ENCODE results near the gene ERC2.

Gene ERC2

DNA sequence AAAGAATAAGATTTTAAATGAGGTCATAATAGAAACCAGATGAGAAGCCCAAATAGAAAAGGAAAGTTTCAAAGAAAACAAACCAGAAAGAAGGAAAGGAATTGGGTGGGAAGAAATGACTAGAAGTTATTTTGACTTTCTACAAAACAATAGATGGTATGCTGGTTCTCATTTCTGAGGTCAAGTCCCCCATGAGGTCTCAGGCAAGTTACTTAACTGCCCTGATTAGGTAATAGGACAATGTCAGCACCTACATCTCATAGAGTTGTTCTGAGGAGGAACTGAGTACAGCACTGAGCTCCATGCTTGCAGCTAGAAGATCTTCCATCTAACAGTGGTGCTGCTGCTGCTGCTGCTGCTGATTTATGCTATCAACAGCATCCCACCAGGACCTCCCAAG lies 185.9 kb downstream of the ERC2 start:
- no peak for ATAC-seq
- TF ChIP-seq POU6F1 (CRISPR knock-in tag; IDR thresholded peaks at IDR 0.05; ENCODE audit: borderline replicate concordance, low read depth) (no peak), BACH2 (CRISPR knock-in tag; IDR thresholded peaks at IDR 0.05; ENCODE audit: borderline replicate concordance) (no peak), ZNF70 (CRISPR knock-in tag; IDR thresholded peaks at IDR 0.05) (no peak), ZFP3 (CRISPR knock-in tag; IDR thresholded peaks at IDR 0.05) (no peak), ZC3H10 (CRISPR knock-in tag; IDR thresholded peaks at IDR 0.05) (no peak), ARNTL (CRISPR knock-in tag; IDR thresholded peaks at IDR 0.05; ENCODE audit: borderline replicate concordance, low read depth) (no peak), TSHZ2 (CRISPR knock-in tag; IDR thresholded peaks at IDR 0.05) (no peak), ISL1 (CRISPR knock-in tag; IDR thresholded peaks at IDR 0.05) (no peak), ZNF8 (CRISPR knock-in tag; IDR thresholded peaks at IDR 0.05) (no peak), SNAI2 (CRISPR knock-in tag; IDR thresholded peaks at IDR 0.05) (no peak), ZNF565 (CRISPR knock-in tag; conservative IDR thresholded peaks at IDR 0.05; ENCODE audit: low read depth) (no peak), ESRRG (CRISPR knock-in tag; IDR thresholded peaks at IDR 0.05) (no peak), OSR1 (CRISPR knock-in tag; IDR thresholded peaks at IDR 0.05) (no peak), PPARA (CRISPR knock-in tag; IDR thresholded peaks at IDR 0.05; ENCODE audit: borderline replicate concordance) (no peak), TOX (CRISPR knock-in tag; IDR thresholded peaks at IDR 0.05; ENCODE audit: borderline replicate concordance) (no peak), TCF4 (CRISPR knock-in tag; IDR thresholded peaks at IDR 0.05; ENCODE audit: borderline replicate concordance) (no peak), RARB (CRISPR knock-in tag; IDR thresholded peaks at IDR 0.05) (no peak), CSDC2 (CRISPR knock-in tag; IDR thresholded peaks at IDR 0.05) (no peak)
- TF ChIP-seq, protein P1, sequence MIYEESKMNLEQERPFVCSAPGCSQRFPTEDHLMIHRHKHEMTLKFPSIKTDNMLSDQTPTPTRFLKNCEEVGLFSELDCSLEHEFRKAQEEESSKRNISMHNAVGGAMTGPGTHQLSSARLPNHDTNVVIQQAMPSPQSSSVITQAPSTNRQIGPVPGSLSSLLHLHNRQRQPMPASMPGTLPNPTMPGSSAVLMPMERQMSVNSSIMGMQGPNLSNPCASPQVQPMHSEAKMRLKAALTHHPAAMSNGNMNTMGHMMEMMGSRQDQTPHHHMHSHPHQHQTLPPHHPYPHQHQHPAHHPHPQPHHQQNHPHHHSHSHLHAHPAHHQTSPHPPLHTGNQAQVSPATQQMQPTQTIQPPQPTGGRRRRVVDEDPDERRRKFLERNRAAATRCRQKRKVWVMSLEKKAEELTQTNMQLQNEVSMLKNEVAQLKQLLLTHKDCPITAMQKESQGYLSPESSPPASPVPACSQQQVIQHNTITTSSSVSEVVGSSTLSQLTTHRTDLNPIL (CRISPR knock-in tag; IDR thresholded peaks at IDR 0.05; ENCODE audit: low read depth) = no peak
- TF ChIP-seq, protein P2, sequence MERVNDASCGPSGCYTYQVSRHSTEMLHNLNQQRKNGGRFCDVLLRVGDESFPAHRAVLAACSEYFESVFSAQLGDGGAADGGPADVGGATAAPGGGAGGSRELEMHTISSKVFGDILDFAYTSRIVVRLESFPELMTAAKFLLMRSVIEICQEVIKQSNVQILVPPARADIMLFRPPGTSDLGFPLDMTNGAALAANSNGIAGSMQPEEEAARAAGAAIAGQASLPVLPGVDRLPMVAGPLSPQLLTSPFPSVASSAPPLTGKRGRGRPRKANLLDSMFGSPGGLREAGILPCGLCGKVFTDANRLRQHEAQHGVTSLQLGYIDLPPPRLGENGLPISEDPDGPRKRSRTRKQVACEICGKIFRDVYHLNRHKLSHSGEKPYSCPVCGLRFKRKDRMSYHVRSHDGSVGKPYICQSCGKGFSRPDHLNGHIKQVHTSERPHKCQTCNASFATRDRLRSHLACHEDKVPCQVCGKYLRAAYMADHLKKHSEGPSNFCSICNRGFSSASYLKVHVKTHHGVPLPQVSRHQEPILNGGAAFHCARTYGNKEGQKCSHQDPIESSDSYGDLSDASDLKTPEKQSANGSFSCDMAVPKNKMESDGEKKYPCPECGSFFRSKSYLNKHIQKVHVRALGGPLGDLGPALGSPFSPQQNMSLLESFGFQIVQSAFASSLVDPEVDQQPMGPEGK (CRISPR knock-in tag; IDR thresholded peaks at IDR 0.05; ENCODE audit: borderline replicate concordance) = no peak

GRCh38 chr3:56277236-56277635 lies 191.0 kb downstream of the ERC2 start:
- TF ChIP-seq ISL1 (CRISPR knock-in tag; IDR thresholded peaks at IDR 0.05) (no peak), ZC3H10 (CRISPR knock-in tag; IDR thresholded peaks at IDR 0.05) (no peak), SNAI2 (CRISPR knock-in tag; IDR thresholded peaks at IDR 0.05) (no peak), ZFP30 (CRISPR knock-in tag; IDR thresholded peaks at IDR 0.05) (no peak), CSDC2 (CRISPR knock-in tag; IDR thresholded peaks at IDR 0.05) (no peak), BACH2 (CRISPR knock-in tag; IDR thresholded peaks at IDR 0.05; ENCODE audit: borderline replicate concordance) (no peak), ESRRG (CRISPR knock-in tag; IDR thresholded peaks at IDR 0.05) (no peak), RARB (CRISPR knock-in tag; IDR thresholded peaks at IDR 0.05) (no peak), GLIS3 (CRISPR knock-in tag; IDR thresholded peaks at IDR 0.05) (no peak), ZNF8 (CRISPR knock-in tag; IDR thresholded peaks at IDR 0.05) (no peak), TCF4 (CRISPR knock-in tag; IDR thresholded peaks at IDR 0.05; ENCODE audit: borderline replicate concordance) (no peak), TOX (CRISPR knock-in tag; IDR thresholded peaks at IDR 0.05; ENCODE audit: borderline replicate concordance) (no peak), OSR1 (CRISPR knock-in tag; IDR thresholded peaks at IDR 0.05) (no peak)
- TF ChIP-seq, protein P1 (CRISPR knock-in tag; IDR thresholded peaks at IDR 0.05; ENCODE audit: low read depth) = no peak
- ATAC-seq = no peak

Data from SK-N-SH treated with all-trans-retinoic acid at 6 μM for 48 hours (cell line).